ENCODE measurements around the gene CPED1.

DNA sequence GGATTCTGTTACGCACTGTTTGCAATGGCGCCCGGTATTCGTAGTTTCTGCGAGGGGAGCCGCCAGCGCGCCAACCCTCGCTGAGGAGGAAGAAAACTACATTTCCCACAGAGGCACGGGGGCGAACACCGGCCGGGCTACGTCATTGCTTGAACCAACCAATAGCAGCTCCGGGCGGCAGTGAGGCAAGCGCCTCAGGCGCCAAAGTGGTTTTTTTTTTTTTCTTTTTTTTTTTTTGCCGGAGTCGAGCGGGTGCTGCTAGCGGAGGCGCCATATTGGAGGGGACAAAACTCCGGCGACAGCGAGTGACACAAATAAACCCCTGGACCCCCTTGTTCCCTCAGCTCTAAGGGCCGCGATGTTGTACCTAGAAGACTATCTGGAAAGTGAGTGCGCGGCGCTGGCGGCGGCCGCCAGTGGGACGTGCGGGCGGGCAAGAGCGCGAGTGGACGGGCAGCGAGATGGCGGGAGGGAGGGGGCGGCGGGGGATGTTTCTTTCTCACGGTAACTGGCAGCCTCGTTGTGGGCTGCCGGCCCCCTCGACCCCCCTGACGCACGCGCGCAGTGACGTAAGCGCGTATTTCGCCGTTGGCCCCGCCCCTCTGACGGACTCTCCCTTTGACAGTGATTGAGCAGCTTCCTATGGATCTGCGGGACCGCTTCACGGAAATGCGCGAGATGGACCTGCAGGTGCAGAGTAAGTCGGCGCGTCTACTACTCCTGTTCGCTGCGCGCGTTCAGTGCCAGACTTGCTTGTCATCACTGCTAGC lies 37.8 kb upstream of the CPED1 start, which contains the start of gene ING3:
- TF ChIP-seq, protein P1, sequence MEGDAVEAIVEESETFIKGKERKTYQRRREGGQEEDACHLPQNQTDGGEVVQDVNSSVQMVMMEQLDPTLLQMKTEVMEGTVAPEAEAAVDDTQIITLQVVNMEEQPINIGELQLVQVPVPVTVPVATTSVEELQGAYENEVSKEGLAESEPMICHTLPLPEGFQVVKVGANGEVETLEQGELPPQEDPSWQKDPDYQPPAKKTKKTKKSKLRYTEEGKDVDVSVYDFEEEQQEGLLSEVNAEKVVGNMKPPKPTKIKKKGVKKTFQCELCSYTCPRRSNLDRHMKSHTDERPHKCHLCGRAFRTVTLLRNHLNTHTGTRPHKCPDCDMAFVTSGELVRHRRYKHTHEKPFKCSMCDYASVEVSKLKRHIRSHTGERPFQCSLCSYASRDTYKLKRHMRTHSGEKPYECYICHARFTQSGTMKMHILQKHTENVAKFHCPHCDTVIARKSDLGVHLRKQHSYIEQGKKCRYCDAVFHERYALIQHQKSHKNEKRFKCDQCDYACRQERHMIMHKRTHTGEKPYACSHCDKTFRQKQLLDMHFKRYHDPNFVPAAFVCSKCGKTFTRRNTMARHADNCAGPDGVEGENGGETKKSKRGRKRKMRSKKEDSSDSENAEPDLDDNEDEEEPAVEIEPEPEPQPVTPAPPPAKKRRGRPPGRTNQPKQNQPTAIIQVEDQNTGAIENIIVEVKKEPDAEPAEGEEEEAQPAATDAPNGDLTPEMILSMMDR (IDR thresholded peaks at IDR 0.05), result no peak
- TF ChIP-seq EZH2phosphoT487 (IDR thresholded peaks at IDR 0.05) (no peak), EZH2 (IDR thresholded peaks at IDR 0.05) (no peak)
